ENCODE data around the gene PDGFB. TPM values are rescaled to one million over a fixed set of nuclear protein-coding genes. Genes with fewer than 3 reads are reported as not detected.
"Not testable (repeated sequence)": the region's sequence is repeated elsewhere in the genome, so short reads cannot be mapped to it uniquely, and the experiment has no call there.

The PDGFB gene
- total RNA-seq, 1 experiment from 2014 or later = 8.3 TPM

DNA sequence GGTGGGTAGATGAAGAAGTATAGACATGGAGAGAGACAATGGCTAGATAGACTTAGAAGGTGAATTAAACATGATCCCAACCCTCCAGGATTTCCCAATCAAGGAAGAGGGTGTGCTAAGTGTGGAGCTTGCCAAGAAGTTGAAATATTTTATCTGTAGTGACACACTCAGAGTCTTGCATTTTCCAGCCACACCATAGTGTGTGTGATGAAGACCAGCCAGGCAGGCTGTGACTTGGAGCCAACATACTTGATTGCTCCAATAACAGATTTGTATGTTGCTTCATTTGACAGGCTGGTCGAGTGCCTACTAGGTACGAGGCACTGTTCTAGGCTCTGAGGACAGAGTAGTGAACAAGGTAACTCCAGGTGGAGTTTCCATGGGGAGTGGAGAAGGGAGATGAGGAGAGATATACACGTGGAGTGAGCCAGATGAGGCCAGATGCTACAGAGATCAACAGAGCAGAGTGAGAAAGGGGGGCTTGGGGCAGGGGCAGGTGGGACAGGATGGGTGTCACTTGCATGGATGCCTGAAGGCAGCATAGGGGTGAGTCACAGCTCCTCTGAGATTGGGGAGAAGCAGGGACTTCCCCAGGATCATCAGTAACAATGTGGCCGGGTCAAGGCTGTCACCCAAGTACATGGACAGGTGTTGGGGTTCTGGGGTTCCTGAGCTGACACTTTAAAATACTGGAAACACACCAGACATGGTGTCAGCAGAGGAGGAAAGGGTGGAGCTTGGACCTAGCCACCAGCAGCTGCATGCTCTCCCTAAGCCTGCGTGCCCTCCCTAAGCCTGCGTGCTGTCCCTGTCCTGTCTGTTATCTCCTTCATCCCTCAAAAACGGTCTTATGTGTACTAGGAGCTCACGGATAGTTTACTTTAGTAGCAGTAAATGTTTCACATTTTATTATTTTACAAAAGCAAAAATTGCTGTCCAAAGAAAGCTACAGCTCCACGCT, 23.6 kb downstream of the PDGFB start:
- ChIA-PET CTCF (interaction anchor here (0.8 kb wide), 1 partner anchor 20 kb away, joined by 5 read pairs; no protein-coding TSS in a partner anchor), POLR2A (interaction anchor here (0.6 to 0.9 kb wide), 2 partner anchors 90 to 99 kb away, joined by 3 to 6 read pairs; no protein-coding TSS in a partner anchor)
- TF ChIP-seq CTCF (IDR thresholded peaks at IDR 0.05; ENCODE audit: insufficient read depth in 1 of 2, low read depth in 1 of 2, low read length in 1 of 2, severe bottlenecking in 1 of 2, unreplicated experiment in 1 of 2) = no peak
- DNase-seq = peak in 1 of 2 experiments; percentile 11
- BruUV-seq (replicated peaks) = no TSS peak
- Histone ChIP-seq H3K4me3 (ENCODE audit: low read depth, low read length) (no peak overlapping the region), H3K4me1 (no peaks in the 10 kb centered on the region), H3K9me3 (no peaks in the 10 kb centered on the region; the same call in 1 of the 2 replicates), H3K36me3 (ENCODE audit: control insufficient read depth, insufficient read depth, low read length) (no peaks in the 10 kb centered on the region; the same call in 1 of the 2 replicates), H3K27me3 (replicated peaks; ENCODE audit: control insufficient read depth, insufficient read depth, low read length) (no peaks in the 10 kb centered on the region)
- Mint-ChIP-seq H3K4me3 (ENCODE audit: unreplicated experiment) (no peak overlapping the region), H3K27ac (ENCODE audit: unreplicated experiment) (peak overlapping the region; percentile 1), H3K4me1 (ENCODE audit: low read depth, unreplicated experiment) (peaks cover 8% of the 10 kb centered on the region), H3K9me3 (ENCODE audit: unreplicated experiment) (peaks cover 12% of the 10 kb centered on the region), H3K36me3 (ENCODE audit: insufficient read depth, unreplicated experiment) (peaks cover 8% of the 10 kb centered on the region), H3K27me3 (ENCODE audit: insufficient read depth, unreplicated experiment) (no peaks in the 10 kb centered on the region)
- intact Hi-C loops (cut with micrococcal nuclease; ENCODE audit: unreplicated experiment) = no loop called here

DNA sequence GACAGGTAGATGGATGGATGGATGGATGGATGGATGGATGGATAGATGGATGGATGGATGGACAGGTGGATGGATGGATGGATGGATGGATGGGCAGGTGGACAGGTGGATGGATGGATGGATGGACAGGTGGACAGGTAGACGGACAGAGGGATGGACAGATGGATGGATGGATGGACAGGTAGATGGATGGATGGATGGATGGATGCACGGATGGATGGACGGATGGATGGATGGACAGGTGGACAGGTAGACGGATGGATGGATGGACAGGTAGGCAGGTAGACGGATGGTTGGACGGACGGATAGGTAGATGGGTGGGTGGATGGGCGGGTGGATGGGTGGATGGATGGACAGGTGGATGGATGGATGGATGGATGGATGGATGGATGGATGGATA, 24.3 kb downstream of the PDGFB start:
- BruUV-seq (replicated peaks) = no TSS peak
- Histone ChIP-seq H3K4me3 (ENCODE audit: low read depth, low read length) (no peak overlapping the region), H3K27me3 (replicated peaks; ENCODE audit: control insufficient read depth, insufficient read depth, low read length) (no peaks in the 10 kb centered on the region), H3K36me3 (ENCODE audit: control insufficient read depth, insufficient read depth, low read length) (no peaks in the 10 kb centered on the region; the same call in 1 of the 2 replicates), H3K9me3 (no peaks in the 10 kb centered on the region; the same call in 1 of the 2 replicates), H3K4me1 (peaks cover 5% of the 10 kb centered on the region)
- Mint-ChIP-seq H3K9me3 (ENCODE audit: unreplicated experiment) (peaks cover 12% of the 10 kb centered on the region), H3K4me1 (ENCODE audit: low read depth, unreplicated experiment) (peaks cover 8% of the 10 kb centered on the region), H3K36me3 (ENCODE audit: insufficient read depth, unreplicated experiment) (peaks cover 8% of the 10 kb centered on the region), H3K27ac (ENCODE audit: unreplicated experiment) (no peak overlapping the region), H3K27me3 (ENCODE audit: insufficient read depth, unreplicated experiment) (no peaks in the 10 kb centered on the region), H3K4me3 (ENCODE audit: unreplicated experiment) (no peak overlapping the region)
- DNase-seq = no peak
- intact Hi-C loops (cut with micrococcal nuclease; ENCODE audit: unreplicated experiment) = no loop called here
- POLR2A ChIA-PET = no interaction called here
- CTCF ChIA-PET = no interaction called here
- TF ChIP-seq CTCF (IDR thresholded peaks at IDR 0.05; ENCODE audit: insufficient read depth in 1 of 2, low read depth in 1 of 2, low read length in 1 of 2, severe bottlenecking in 1 of 2, unreplicated experiment in 1 of 2) = no peak

GRCh38 chr22:39219071-39220039, 25.4 kb downstream of the PDGFB start:
- Mint-ChIP-seq H3K27me3 (ENCODE audit: insufficient read depth, unreplicated experiment) (no peaks in the 10 kb centered on the region), H3K9me3 (ENCODE audit: unreplicated experiment) (peaks cover 12% of the 10 kb centered on the region), H3K4me3 (ENCODE audit: unreplicated experiment) (no peak overlapping the region), H3K36me3 (ENCODE audit: insufficient read depth, unreplicated experiment) (peaks cover 13% of the 10 kb centered on the region), H3K4me1 (ENCODE audit: low read depth, unreplicated experiment) (peaks cover 12% of the 10 kb centered on the region), H3K27ac (ENCODE audit: unreplicated experiment) (no peak overlapping the region)
- Histone ChIP-seq H3K9me3 (no peaks in the 10 kb centered on the region; the same call in 1 of the 2 replicates), H3K36me3 (ENCODE audit: control insufficient read depth, insufficient read depth, low read length) (no peaks in the 10 kb centered on the region; the same call in 1 of the 2 replicates), H3K27me3 (replicated peaks; ENCODE audit: control insufficient read depth, insufficient read depth, low read length) (no peaks in the 10 kb centered on the region), H3K4me1 (peaks cover 15% of the 10 kb centered on the region), H3K4me3 (ENCODE audit: low read depth, low read length) (no peak overlapping the region)
- BruUV-seq (replicated peaks) = no TSS peak
- no peak for TF ChIP-seq CTCF (IDR thresholded peaks at IDR 0.05; ENCODE audit: insufficient read depth in 1 of 2, low read depth in 1 of 2, low read length in 1 of 2, severe bottlenecking in 1 of 2, unreplicated experiment in 1 of 2)
- DNase-seq = peak in 1 of 2 experiments; percentile 35
- intact Hi-C loops (cut with micrococcal nuclease; ENCODE audit: unreplicated experiment) = no loop called here
- ChIA-PET POLR2A (no interaction called here), CTCF (no interaction called here)

GRCh38 chr22:39218432-39218831, 26.4 kb downstream of the PDGFB start:
- POLR2A ChIA-PET = not testable (repeated sequence)

More at GRCh38 chr22:39218432-39218831, 26.4 kb downstream of the PDGFB start:
- peaks cover 23% of the 10 kb centered on the region for H3K4me1 ChIP-seq
- CTCF ChIA-PET; BruUV-seq (replicated peaks); H3K9me3 ChIP-seq; H3K4me3 Mint-ChIP-seq (ENCODE audit: unreplicated experiment); intact Hi-C loops (cut with micrococcal nuclease; ENCODE audit: unreplicated experiment); H3K36me3 ChIP-seq (ENCODE audit: control insufficient read depth, insufficient read depth, low read length); H3K27me3 ChIP-seq (replicated peaks; ENCODE audit: control insufficient read depth, insufficient read depth, low read length); H3K4me3 ChIP-seq (ENCODE audit: low read depth, low read length); H3K27me3 Mint-ChIP-seq (ENCODE audit: insufficient read depth, unreplicated experiment); H3K27ac Mint-ChIP-seq (ENCODE audit: unreplicated experiment): not testable (repeated sequence)
- Mint-ChIP-seq H3K36me3 (ENCODE audit: insufficient read depth, unreplicated experiment) (peaks cover 14% of the 10 kb centered on the region), H3K4me1 (ENCODE audit: low read depth, unreplicated experiment) (peaks cover 17% of the 10 kb centered on the region), H3K9me3 (ENCODE audit: unreplicated experiment) (peaks cover 12% of the 10 kb centered on the region)
- DNase-seq = peak in 1 of 2 experiments; percentile 5

Measured in Caco-2 (cell line).